ENCODE data around the gene PEX3. TPM values are rescaled to one million over a fixed set of nuclear protein-coding genes. Genes with fewer than 3 reads are reported as not detected.

PEX3 gene
- polyA plus RNA-seq, 4 donors, result 25.2 to 46.9 (median 39.8) TPM

- no peak for DNase-seq (ENCODE audit: low read depth in 4 of 4, low spot score in 3 of 4)
These were observed 84.6 kb downstream of the PEX3 start for GRCh38 chr6:143535189-143535614.

DNA sequence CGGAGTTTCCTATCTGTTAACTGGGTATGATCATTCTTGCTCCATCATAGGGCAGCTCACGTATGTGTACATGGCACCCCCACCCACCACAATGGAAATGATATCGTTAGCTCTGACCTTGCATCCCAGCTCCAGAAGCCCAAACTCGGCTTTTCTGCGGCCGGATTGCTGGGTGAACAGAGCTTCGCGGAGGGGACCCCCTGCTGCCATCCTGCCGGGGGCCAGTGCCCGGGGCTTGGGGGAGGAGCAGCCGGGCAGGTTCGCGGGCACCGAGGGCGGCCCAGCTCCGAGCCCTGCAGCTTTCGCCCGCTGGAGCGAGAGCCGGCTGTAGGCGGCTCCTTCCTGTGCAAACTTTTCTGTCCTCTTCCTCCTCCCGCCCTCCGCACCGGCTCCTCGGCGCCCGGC, 85.9 kb downstream of the PEX3 start:
- DNase-seq (ENCODE audit: low read depth in 4 of 4, low spot score in 3 of 4), result no peak

GRCh38 chr6:143536866-143537691, 86.5 kb downstream of the PEX3 start:
- DNase-seq (ENCODE audit: low read depth in 4 of 4, low spot score in 3 of 4), result peak in 2 of 4 donors; percentile 38 to 43

DNA sequence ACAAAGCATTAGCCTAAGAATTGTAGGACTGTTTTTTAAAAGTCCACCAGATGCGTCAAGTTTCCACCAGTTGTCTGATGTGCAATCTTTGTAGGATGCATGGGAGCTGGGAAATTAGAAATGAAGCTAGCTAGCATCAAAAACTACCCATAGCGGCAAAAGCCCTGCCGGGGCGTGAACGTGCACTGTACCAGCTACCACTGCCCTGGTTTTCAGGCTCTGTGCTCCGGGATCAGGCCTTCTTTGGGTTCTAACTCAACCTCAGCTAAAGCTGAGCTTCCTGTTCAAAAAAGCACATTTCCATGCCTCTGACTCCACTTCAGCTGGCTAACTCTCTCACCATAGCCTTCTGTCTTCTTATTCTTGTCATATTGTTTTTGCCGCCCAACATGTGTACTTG, 87.8 kb downstream of the PEX3 start:
- DNase-seq (ENCODE audit: low read depth in 4 of 4, low spot score in 3 of 4), result no peak

DNA sequence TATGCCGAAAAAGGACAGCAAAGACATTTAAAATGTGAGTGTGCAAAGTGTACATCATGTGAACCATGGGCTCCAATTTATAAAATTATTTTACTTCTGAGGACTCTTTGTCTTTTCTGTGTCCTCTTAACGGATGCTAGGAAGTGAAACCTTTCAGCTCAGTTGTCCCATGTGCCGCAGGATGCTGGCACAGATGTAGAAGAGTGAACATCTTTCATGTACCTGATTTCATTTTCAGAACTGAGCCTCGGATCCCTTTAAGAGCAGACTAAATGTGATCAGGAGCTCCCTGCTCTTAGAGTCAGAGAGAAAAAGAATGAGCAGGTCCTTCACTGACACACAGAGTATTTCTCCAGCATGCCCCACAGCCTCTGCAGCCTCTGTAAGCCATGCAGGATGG, 88.5 kb downstream of the PEX3 start:
- no peak for DNase-seq (ENCODE audit: low read depth in 4 of 4, low spot score in 3 of 4)

- DNase-seq (ENCODE audit: low read depth in 4 of 4, low spot score in 3 of 4), result no peak
These were observed 89.1 kb downstream of the PEX3 start for GRCh38 chr6:143539734-143540133.

DNA sequence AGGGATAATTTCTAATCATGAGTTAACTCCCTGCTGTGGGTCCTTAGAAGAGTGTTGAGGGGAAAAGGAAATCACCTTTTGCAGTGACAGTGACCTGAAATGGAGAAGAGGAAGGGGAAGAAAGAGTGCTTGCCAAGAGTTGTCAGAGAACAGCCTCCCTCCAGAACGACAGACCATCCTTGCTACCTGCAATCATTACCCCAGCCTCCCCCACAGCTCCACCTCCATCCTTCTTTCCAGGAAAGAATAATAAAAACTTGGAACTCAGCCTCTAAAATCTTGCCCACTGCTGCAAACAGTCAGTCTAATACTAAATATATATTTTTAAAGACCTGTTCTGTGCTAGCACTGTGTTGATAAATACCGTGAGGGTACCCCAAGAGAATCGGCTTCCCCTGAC, 89.6 kb downstream of the PEX3 start:
- DNase-seq (ENCODE audit: low read depth in 4 of 4, low spot score in 3 of 4), result no peak

Other genes starting within 250 kb of the PEX3 start
- gene ADAT2, start 110 bp upstream of the PEX3 start, polyA plus RNA-seq (ENCODE audit: insufficient read length in 4 of 4), result 10 to 100 TPM in 3 of 4 donors, 1 to 10 TPM in 1; 9.2 to 22.6 (median 12.0) TPM
- gene FUCA2, start 60.9 kb downstream of the PEX3 start, polyA plus RNA-seq (ENCODE audit: insufficient read length in 4 of 4), result 10 to 100 TPM; 59.5 to 71.5 (median 64.9) TPM
- gene PHACTR2, start 227.2 kb downstream of the PEX3 start, polyA plus RNA-seq (ENCODE audit: insufficient read length in 4 of 4), result 10 to 100 TPM; 28.4 to 93.7 (median 35.1) TPM

Measured in left renal pelvis (tissue), 4 donors.